ENCODE measurements around the gene ABCC8.

ABCC8 gene

DNA sequence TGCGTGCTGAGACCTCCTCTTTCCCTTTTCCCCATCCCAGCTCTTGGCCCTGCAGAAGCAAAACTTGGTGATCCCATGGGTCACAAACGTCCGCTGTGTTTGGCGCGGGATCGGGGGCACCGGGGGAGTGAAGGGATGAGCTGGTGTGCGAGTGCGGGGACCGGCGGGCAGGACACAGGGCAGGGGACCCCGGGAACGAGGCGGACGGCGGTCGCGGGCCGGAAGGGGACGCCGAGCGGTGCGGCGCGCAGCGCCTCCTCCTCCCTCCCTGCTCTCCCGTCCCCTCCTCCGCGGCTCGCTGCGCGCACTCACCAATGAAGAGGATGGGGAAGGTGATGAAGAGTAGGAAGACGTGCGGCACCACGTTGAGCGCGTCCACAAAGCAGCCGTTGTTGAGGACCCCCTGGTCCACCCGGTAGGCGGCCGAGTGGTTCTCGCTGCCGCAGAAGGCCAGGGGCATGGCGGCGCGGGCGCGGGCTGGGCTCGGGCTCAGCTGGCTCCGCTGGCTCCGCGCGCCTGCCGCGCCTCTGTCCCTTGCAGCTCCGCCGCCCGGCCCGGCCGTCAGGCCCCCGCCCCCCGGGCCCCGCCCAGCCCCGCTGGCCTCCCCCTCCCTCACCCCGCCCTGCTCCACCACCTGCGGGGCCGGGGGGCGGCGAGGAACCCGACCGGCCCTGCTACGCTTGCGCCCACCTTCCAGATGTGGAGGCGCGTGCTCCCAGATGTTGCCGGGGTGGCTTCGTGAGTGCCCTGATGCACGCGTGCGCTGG lies at the start of gene ABCC8:
Gene ABCC8, minus strand, starts transcription at position 529 of the 767 bp plus-strand sequence. Its CDS starts 69 bp downstream, at position 460.
- no peaks in the 10 kb centered on the region for H3K36me3 Mint-ChIP-seq (ENCODE audit: low read depth)
- H3K4me1 Mint-ChIP-seq (ENCODE audit: low read depth), result peaks cover 7% of the 10 kb centered on the region
- peaks cover 68% of the 10 kb centered on the region for H3K27me3 Mint-ChIP-seq
- no peaks in the 10 kb centered on the region for H3K9me3 Mint-ChIP-seq
- H3K27ac Mint-ChIP-seq, result no peak within 1 kb of the TSS
- H3K4me3 Mint-ChIP-seq, result no peak within 1 kb of the TSS
- intact Hi-C loops (cut with micrococcal nuclease), result no loop called here

DNA sequence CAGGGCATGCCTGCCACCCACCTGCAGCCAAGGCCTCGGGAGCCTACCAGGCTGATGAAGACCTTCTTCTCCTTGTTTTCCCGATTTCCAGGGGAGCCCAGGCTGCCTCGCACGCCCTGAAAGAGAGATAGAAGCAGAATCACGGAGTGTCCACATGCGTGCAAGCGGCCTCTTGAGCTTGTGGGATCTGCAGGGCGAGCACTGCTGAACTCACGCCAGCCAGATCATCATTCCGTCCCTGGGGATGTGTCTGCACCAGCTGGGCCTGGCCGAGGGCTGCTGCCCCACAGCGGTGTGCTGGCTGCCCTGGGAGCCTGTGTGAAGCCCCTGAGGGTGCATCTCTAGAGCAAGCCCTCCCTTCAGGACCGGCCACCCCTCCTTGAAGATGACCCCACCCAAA lies 49.7 kb upstream of the ABCC8 start:
- intact Hi-C loops (cut with micrococcal nuclease), result loop anchor here (5.0 kb wide), 1 partner anchor 144 kb away; no protein-coding TSS in a partner anchor
- Mint-ChIP-seq H3K36me3 (ENCODE audit: low read depth) (no peaks in the 10 kb centered on the region), H3K4me3 (no peak overlapping the region), H3K27ac (no peak overlapping the region), H3K27me3 (no peaks in the 10 kb centered on the region), H3K9me3 (no peaks in the 10 kb centered on the region), H3K4me1 (ENCODE audit: low read depth) (no peaks in the 10 kb centered on the region)

DNA sequence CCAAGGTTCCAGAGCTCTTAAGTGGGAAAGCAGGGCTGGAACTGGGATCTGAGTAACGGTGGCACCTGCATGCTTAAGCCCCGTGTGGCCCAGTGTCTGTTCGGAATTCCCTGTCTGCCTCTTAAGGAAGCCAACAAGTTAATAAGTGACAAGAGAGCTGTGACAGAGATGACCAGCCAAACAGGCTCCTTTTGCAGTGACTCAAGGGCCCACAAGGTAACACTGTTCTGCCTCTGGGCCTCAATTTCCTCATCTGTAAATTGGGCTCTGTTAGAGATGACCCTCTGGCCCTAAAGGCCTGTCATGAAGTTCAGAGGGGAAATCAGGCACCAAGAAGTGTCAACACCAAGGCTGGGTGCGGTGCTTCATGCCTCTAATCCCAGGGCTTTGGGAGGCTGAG lies 48.9 kb upstream of the ABCC8 start:
- Mint-ChIP-seq H3K36me3 (ENCODE audit: low read depth) (no peaks in the 10 kb centered on the region), H3K4me3 (no peak overlapping the region), H3K27ac (no peak overlapping the region), H3K9me3 (no peaks in the 10 kb centered on the region), H3K27me3 (no peaks in the 10 kb centered on the region), H3K4me1 (ENCODE audit: low read depth) (no peaks in the 10 kb centered on the region)
- intact Hi-C loops (cut with micrococcal nuclease), result loop anchor here (5.0 kb wide), 1 partner anchor 143 kb away; no protein-coding TSS in a partner anchor

DNA sequence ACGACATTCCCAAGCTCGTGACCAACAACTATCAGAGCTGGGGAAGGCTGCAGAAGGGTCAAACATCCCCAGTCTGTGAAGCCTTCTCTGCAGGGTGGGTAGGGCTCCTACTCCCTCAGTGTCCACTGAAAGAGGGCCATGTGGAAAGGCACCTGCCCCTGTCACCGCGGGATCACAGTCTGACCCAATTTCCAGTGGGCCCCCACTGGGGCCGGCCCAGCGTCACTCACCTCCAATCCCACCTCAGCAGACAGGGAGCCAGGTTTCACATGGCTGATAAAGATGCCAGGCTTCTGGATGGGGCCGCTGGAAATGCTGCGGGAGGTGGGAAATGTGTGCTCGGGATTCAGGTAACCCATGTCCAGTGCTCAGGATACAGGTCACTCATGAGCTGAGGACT lies 47.6 kb upstream of the ABCC8 start:
- Mint-ChIP-seq H3K27me3 (no peaks in the 10 kb centered on the region), H3K27ac (no peak overlapping the region), H3K36me3 (ENCODE audit: low read depth) (no peaks in the 10 kb centered on the region), H3K9me3 (no peaks in the 10 kb centered on the region), H3K4me3 (no peak overlapping the region), H3K4me1 (ENCODE audit: low read depth) (no peaks in the 10 kb centered on the region)
- intact Hi-C loops (cut with micrococcal nuclease), result no loop called here

DNA sequence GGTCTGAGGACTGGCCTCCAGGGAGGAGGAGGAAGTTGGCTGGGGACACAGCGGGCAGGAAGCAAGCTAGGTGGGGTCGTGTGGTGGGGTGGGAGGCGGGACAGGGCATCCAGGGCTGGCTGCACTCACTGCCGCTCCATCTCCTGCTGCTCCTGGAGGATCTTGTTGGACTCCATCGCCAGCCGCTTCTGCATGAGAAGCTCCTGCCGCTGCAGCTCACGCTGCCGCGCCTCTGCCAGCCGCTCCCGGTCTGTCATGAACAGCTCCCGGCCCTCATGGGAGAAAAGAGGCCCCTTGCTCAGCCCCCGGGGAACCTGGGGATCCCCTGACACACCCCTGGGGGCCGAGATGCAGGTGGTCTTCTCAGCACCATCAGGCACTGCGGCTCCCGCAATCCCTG lies 46.0 kb upstream of the ABCC8 start:
- H3K4me1 Mint-ChIP-seq (ENCODE audit: low read depth), result no peaks in the 10 kb centered on the region
- no peak overlapping the region for H3K4me3 Mint-ChIP-seq
- no peak overlapping the region for H3K27ac Mint-ChIP-seq
- H3K27me3 Mint-ChIP-seq, result no peaks in the 10 kb centered on the region
- no peaks in the 10 kb centered on the region for H3K9me3 Mint-ChIP-seq
- H3K36me3 Mint-ChIP-seq (ENCODE audit: low read depth), result no peaks in the 10 kb centered on the region
- intact Hi-C loops (cut with micrococcal nuclease), result no loop called here

DNA sequence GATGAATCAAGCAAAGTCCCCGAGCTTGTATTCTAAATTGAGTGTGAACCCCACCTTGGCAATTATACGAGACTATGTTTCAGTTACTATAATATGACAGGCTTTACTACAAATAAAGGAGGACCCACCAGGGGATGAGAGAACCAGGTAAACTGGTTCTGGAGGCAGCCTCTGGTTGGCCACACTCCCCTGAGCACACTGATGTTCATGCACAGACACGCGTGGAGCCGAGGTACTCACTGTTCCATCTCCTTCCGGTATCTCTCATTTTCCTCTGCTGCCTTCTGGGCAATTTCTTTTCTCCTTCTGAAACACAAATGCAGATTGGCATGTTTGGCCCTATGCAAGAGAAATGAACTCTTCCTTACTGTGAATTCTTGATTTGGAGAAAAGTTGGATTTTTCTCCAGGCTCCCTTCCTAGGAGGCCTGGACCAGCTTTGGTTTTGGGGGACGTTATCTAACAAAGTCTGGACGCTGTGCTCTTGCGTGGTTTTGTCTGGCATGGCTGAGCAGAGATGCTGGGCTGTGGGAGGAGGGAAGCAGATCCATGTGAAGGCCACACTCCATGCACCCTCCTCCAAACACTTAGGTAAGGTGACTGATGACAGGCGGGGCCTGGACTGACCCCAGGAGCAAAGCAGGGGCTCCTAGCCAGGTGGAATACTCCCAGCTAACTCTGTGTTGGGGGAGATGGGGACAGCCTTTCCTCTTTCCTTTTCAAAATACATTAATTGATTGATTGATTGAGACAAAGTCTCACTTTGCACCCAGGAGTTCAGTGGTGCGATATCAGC lies 44.7 kb upstream of the ABCC8 start:
- Mint-ChIP-seq H3K4me1 (ENCODE audit: low read depth) (no peaks in the 10 kb centered on the region), H3K27ac (no peak overlapping the region), H3K4me3 (no peak overlapping the region), H3K9me3 (no peaks in the 10 kb centered on the region), H3K27me3 (peaks cover 1% of the 10 kb centered on the region), H3K36me3 (ENCODE audit: low read depth) (no peaks in the 10 kb centered on the region)
- intact Hi-C loops (cut with micrococcal nuclease), result no loop called here

DNA sequence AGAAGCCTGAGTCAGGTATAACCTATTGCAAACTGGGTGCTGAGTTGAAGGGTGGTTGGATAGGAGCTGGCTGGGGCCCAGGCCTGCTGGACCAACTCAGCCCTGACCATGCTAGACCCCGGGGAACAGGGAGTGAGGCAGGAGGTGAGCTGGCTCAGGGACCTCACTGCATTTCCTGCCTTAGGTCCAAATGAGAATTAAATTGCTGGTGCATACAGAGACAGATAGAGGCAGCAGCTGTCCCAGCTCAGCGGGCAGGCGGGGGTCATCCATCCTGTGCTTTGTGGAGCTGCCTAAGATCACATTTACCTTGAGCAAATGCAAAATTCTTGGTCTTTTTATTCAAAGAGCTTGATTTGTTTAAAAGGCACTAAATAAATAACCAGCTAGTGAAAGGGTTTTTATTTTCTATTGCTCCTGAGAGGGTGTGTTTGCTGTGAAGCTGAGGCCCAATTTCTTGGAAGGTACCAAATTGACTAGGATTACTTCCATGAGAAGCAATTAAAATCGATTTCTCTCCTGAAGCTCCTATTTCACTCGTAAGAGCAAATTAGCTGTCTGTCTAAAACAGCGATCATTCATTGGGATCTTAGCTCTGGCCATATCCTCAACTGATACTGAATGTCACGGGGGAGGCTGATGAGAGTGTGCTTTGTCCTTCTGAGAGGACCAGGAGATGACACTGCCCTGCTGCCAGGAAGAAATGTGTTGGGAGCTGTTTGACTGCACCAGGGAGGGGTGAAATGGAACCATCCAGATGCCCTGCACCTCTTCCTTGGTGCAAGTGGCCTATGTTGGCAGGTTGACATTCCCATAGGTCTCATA lies 42.6 kb upstream of the ABCC8 start:
- Mint-ChIP-seq H3K4me1 (ENCODE audit: low read depth) (no peaks in the 10 kb centered on the region), H3K9me3 (no peaks in the 10 kb centered on the region), H3K27ac (no peak overlapping the region), H3K4me3 (no peak overlapping the region), H3K36me3 (ENCODE audit: low read depth) (no peaks in the 10 kb centered on the region), H3K27me3 (peaks cover 1% of the 10 kb centered on the region)
- intact Hi-C loops (cut with micrococcal nuclease), result no loop called here

DNA sequence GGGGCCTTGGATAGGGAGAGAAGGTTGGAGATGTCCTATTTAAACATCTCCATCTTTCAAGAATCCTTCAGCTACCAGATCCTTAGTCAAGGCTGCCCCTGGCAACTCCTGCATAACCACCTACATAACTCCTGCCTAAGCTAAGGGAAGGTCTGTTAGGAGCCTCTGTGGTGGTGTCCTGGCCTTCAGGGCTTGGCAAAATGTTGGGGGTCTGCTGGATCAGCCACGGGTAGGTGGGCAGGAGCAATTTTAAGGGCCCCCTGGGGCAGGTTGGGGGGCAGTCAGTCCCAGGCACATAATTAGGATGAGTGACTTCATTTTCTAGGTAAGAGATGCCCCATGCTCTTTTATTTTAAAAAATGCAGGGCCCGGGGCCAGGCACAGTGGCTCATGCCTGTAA lies 41.7 kb upstream of the ABCC8 start:
- intact Hi-C loops (cut with micrococcal nuclease), result no loop called here
- H3K9me3 Mint-ChIP-seq, result no peaks in the 10 kb centered on the region
- peaks cover 1% of the 10 kb centered on the region for H3K27me3 Mint-ChIP-seq
- no peak overlapping the region for H3K27ac Mint-ChIP-seq
- H3K36me3 Mint-ChIP-seq (ENCODE audit: low read depth), result no peaks in the 10 kb centered on the region
- H3K4me3 Mint-ChIP-seq, result no peak overlapping the region
- H3K4me1 Mint-ChIP-seq (ENCODE audit: low read depth), result no peaks in the 10 kb centered on the region

DNA sequence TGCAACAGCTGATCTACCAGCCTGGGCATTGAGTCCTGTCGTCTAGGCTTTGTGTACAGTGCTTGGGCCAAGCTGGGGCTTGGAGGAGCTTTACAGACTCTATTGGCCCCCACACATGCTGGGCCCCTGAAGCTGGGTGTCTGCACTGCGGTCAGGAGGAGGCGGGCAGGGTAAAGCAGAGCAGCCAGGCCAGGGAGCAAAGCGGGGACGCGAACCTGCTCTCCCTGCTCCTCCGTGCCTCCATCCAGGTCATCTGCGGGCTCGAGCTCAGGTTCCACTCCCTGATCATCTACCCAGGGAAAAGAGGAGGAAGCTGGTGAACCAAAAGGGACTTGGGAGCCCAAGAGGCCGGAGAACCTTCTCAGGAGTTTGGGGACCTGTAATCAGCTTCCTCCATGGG lies 40.5 kb upstream of the ABCC8 start:
- Mint-ChIP-seq H3K36me3 (ENCODE audit: low read depth) (no peaks in the 10 kb centered on the region), H3K9me3 (no peaks in the 10 kb centered on the region), H3K27me3 (peaks cover 4% of the 10 kb centered on the region), H3K27ac (no peak overlapping the region), H3K4me3 (no peak overlapping the region), H3K4me1 (ENCODE audit: low read depth) (no peaks in the 10 kb centered on the region)
- intact Hi-C loops (cut with micrococcal nuclease), result no loop called here

DNA sequence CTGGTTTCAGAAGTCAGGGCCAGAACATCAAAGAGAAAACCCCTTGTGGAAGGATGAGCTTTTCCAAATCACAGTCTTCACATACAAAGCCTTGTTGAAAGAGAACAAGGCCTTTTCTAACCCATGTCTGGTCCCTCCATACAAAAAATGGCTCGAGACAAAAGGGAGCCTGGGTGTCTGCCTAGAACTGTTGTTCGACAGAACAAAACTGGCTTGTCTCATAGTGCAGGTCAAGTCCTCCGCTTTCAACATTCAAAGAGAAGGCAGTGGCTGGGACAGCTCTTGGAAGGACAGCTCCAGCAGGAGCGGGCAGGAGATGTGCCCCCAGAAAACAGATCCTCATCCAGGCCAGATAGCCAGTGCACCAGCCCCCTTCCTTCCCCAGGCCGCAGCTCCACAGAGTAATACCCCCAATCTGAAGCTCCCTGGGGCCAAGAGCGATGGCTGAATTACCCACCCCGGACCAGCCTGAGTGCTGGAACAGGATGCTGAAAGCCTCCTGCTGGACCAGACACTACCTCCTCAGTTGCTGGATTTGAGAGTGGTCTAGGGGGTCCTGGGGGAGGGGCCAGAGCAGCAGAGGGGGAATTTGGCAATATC lies 40.0 kb upstream of the ABCC8 start:
- H3K27ac Mint-ChIP-seq, result no peak overlapping the region
- intact Hi-C loops (cut with micrococcal nuclease), result no loop called here
- H3K9me3 Mint-ChIP-seq, result no peaks in the 10 kb centered on the region

DNA sequence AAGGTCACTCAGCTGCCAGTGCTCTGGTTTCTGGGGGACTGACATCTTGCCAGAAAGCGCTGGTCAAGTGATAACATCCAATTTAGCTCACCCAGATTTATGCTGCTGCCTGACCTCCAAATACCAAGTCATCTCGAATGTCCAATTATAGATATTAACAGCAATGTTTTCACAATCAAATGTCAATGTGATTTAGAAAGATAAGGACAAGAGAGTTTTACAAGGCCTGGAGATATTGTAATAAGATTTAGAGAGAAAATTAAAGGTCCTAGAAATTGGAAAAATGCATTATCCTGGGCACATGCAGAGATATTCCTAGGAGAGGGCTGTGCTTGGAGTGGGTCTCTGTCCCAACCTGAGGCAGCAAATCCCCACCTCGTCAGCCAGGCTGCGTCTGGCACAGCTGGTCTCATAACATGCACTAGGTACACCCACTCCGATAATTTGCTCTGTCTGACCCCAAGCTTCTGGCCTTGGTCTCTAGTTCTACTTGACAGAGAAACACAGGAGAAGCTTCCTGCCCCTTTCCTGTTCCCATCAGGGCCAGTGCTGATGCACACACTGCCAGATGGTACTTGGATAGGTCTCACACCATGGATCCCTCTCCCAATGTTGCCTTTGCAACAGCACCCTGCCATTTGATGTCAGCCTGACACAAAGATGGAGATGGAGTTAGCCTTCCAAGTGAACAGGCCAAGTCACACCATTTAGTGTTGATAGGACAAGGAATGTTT lies 39.0 kb upstream of the ABCC8 start:
- Mint-ChIP-seq H3K4me3 (no peak overlapping the region), H3K36me3 (ENCODE audit: low read depth) (no peaks in the 10 kb centered on the region), H3K4me1 (ENCODE audit: low read depth) (peaks cover 5% of the 10 kb centered on the region), H3K27me3 (peaks cover 7% of the 10 kb centered on the region), H3K9me3 (no peaks in the 10 kb centered on the region), H3K27ac (no peak overlapping the region)
- intact Hi-C loops (cut with micrococcal nuclease), result no loop called here

More for the DNA sequence above, 40.0 kb upstream of the ABCC8 start:
- peaks cover 7% of the 10 kb centered on the region for H3K27me3 Mint-ChIP-seq
- no peak overlapping the region for H3K4me3 Mint-ChIP-seq
- H3K4me1 Mint-ChIP-seq (ENCODE audit: low read depth), result peaks cover 4% of the 10 kb centered on the region
- no peaks in the 10 kb centered on the region for H3K36me3 Mint-ChIP-seq (ENCODE audit: low read depth)

DNA sequence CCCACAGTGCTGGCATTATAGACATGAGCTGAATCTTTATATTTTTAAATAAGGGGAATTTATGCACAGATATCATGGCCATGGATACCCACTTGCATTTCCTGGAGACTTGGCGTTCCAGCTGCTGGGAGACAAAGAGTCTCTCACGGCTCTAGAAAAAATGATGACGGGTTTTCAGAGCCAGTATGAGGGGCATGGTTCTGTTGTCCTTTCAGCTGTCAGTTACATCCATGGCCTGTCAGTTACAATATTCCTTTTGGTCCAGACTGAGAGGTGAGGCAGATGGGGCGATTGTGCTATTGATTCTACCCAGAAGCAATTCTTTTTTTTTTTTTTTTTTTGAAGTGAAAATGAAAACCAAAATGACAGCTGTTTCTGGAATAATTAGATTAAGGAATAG lies 37.8 kb upstream of the ABCC8 start:
- H3K36me3 Mint-ChIP-seq (ENCODE audit: low read depth), result no peaks in the 10 kb centered on the region
- peaks cover 10% of the 10 kb centered on the region for H3K27me3 Mint-ChIP-seq
- H3K4me1 Mint-ChIP-seq (ENCODE audit: low read depth), result peaks cover 5% of the 10 kb centered on the region
- intact Hi-C loops (cut with micrococcal nuclease), result no loop called here
- no peak overlapping the region for H3K27ac Mint-ChIP-seq
- no peaks in the 10 kb centered on the region for H3K9me3 Mint-ChIP-seq
- H3K4me3 Mint-ChIP-seq, result no peak overlapping the region

DNA sequence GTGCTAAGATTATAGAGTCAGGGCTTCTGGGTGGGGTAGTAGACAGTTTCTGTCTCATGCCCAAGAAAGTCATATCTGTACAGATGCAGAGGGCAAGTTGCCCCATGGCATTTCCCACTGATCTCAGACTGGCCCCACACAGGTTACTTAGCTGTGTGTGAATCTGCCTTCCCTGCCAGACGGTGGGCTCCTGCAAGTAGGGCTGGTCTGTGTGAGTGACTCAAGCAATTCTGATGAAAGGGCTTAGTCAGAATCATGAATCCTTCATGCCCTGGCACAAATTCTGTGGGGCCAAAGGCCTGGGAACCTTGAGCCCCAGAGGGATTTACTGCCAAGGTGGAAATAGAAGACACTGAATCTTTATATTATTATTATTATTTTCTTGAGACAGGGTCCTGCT lies 37.2 kb upstream of the ABCC8 start:
- Mint-ChIP-seq H3K27me3 (peaks cover 10% of the 10 kb centered on the region), H3K27ac (no peak overlapping the region), H3K36me3 (ENCODE audit: low read depth) (no peaks in the 10 kb centered on the region), H3K9me3 (no peaks in the 10 kb centered on the region), H3K4me3 (no peak overlapping the region), H3K4me1 (ENCODE audit: low read depth) (peaks cover 5% of the 10 kb centered on the region)
- intact Hi-C loops (cut with micrococcal nuclease), result no loop called here

Measured in dendritic cell treated with granulocyte-macrophage colony-stimulating factor and Interleukin-4, amounts not matched to agents 40 ng/mL and 50 ng/mL, for 4 days (primary cell).